Measurements from ENCODE around the gene CFAP251.

DNA sequence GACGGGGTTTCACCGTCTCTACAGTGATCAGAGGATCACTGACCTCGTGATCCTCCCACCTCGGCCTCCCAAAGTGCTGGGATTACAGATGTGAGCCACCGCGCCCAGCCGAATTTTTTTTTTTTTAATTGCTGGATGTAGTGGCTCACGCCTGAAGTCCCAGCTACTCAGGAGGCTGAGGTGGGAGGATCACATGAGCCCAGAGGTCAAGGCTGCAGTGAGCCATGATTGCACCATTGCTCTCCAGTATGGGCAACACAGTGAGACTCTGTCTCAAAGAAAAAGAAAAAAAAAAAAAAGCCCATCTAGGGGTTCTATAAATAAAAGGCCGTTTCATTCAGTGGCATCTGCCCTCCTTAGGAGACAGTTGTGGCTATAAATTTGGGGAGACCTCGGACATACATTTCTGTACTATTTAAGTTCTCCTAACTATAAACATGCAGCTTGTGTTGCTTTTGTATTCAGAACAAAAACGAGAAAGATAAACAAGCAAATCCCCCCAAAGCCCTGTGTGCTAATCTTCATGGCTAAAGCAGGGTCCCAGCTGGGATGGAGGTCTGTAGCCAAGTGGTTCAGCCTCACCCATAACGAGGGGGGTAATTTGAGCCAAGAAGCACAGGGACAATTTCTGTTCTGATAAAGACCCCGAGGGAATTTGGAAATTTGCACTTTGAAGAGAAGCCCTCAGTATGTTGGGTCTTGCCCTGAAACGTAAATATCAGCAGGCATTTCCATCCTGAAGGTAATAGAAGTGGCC is 68.3 kb downstream of the CFAP251 start:
- TF ChIP-seq, protein P1, sequence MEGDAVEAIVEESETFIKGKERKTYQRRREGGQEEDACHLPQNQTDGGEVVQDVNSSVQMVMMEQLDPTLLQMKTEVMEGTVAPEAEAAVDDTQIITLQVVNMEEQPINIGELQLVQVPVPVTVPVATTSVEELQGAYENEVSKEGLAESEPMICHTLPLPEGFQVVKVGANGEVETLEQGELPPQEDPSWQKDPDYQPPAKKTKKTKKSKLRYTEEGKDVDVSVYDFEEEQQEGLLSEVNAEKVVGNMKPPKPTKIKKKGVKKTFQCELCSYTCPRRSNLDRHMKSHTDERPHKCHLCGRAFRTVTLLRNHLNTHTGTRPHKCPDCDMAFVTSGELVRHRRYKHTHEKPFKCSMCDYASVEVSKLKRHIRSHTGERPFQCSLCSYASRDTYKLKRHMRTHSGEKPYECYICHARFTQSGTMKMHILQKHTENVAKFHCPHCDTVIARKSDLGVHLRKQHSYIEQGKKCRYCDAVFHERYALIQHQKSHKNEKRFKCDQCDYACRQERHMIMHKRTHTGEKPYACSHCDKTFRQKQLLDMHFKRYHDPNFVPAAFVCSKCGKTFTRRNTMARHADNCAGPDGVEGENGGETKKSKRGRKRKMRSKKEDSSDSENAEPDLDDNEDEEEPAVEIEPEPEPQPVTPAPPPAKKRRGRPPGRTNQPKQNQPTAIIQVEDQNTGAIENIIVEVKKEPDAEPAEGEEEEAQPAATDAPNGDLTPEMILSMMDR (IDR thresholded peaks at IDR 0.05; ENCODE audit: insufficient read depth, low read depth, low read length): no peak
- no peak for TF ChIP-seq EZH2 (IDR thresholded peaks at IDR 0.05; ENCODE audit: insufficient read depth, low read length)

Data from astrocyte (in vitro differentiated cells and primary cell).